AG04449 (cell line): ENCODE data around the gene MTMR6.

ENCODE experiments used
- CTCF ChIA-PET: fragments of 350-600 bp; formaldehyde crosslinking; extraction: SDS; loops from one replicate; lab custom pipeline; 2021; ENCODE audit warnings: antibody characterized with exemption; lab: Yijun Ruan, JAX
- POLR2A ChIA-PET: fragments of 400-600, 350-600 bp; formaldehyde crosslinking; extraction: SDS; loops from one replicate; lab custom pipeline; 2020; ENCODE audit warnings: antibody characterized with exemption, inconsistent platforms; lab: Yijun Ruan, JAX
- DNase-seq: peaks from one replicate; pipeline ENCODE4 v3.0.0-alpha.2; 2010; ENCODE audit warnings: low read depth, low spot score
- H3K4me3 ChIP-seq: 2 replicates; pipeline ENCODE4 v1.5.1; 2011; ENCODE audit warnings: low read depth, mild to moderate bottlenecking, control low read depth, low read length
- TF ChIP-seq, protein P1 (sequence below): IDR thresholded peaks from one replicate; pipeline ENCODE4 v1.5.1; 2011; ENCODE audit warnings: mild to moderate bottlenecking, moderate library complexity, low read length, control low read depth, inconsistent platforms; ENCODE audit not compliant: insufficient read depth; ENCODE audit errors: missing control alignments

The MTMR6 gene

DNA sequence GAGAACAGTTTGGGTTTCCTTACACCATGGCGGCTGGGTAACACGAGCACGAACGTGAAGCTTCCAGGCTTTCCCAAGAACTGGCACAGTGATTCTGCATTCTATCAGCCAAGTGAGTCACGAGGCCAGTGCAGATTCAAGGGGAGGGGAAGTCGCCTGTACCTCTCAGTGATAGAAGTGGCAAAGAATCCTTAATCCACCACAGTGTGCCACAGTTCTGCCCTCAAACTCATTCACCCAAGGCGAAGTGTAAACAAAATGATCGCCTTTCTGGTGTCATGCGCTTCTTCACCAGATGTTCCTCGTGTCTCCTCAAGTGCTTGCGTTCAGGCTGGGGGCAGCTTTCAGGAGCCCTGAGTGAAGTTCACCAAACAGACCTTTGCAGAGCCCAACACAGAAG is 90.3 kb downstream of the MTMR6 start:
- ChIA-PET CTCF (no interaction called here), POLR2A (no interaction called here)
- TF ChIP-seq, protein P1, sequence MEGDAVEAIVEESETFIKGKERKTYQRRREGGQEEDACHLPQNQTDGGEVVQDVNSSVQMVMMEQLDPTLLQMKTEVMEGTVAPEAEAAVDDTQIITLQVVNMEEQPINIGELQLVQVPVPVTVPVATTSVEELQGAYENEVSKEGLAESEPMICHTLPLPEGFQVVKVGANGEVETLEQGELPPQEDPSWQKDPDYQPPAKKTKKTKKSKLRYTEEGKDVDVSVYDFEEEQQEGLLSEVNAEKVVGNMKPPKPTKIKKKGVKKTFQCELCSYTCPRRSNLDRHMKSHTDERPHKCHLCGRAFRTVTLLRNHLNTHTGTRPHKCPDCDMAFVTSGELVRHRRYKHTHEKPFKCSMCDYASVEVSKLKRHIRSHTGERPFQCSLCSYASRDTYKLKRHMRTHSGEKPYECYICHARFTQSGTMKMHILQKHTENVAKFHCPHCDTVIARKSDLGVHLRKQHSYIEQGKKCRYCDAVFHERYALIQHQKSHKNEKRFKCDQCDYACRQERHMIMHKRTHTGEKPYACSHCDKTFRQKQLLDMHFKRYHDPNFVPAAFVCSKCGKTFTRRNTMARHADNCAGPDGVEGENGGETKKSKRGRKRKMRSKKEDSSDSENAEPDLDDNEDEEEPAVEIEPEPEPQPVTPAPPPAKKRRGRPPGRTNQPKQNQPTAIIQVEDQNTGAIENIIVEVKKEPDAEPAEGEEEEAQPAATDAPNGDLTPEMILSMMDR = no peak
- no peak overlapping the region for H3K4me3 ChIP-seq
- DNase-seq = no peak
